NCI-H187 treated with DMSO at 0.1 percent for 48 hours (cell line): ENCODE measurements around the gene PRR19.

ENCODE experiments used
- DNase-seq: peaks from one replicate; lab custom pipeline; 2025; lab: John Stamatoyannopoulos, UW

PRR19 gene

GRCh38 chr19:42349378-42350107, 47.6 kb downstream of the PRR19 start:
- no peak for DNase-seq

GRCh38 chr19:42350417-42350816, 48.5 kb downstream of the PRR19 start:
- DNase-seq: no peak

- no peak for DNase-seq
These were observed 49.3 kb downstream of the PRR19 start for GRCh38 chr19:42351079-42351735.

GRCh38 chr19:42352301-42353259, 50.6 kb downstream of the PRR19 start:
- DNase-seq: no peak

- DNase-seq: no peak
These were observed 51.5 kb downstream of the PRR19 start for GRCh38 chr19:42353341-42354015.

- DNase-seq: no peak
These were observed 54.0 kb downstream of the PRR19 start for GRCh38 chr19:42355896-42356295.

GRCh38 chr19:42356686-42357085, 54.8 kb downstream of the PRR19 start:
- no peak for DNase-seq

GRCh38 chr19:42357290-42357689, 55.4 kb downstream of the PRR19 start:
- DNase-seq: no peak
